Lung (tissue), 12 donors: ENCODE data around the gene FARP1. TPM values are rescaled to one million over a fixed set of nuclear protein-coding genes. Genes with fewer than 3 reads are reported as not detected.
"Not testable (repeated sequence)": the region's sequence is repeated elsewhere in the genome, so short reads cannot be mapped to it uniquely, and the experiment has no call there.

Experiments
- ATAC-seq: fragments of 200-7000 bp; cut with Tn5 transposase; one replicate; pipeline ENCODE4 v1.9.1; 2020; ENCODE audit warnings: moderate number of reproducible peaks; ENCODE audit not compliant: insufficient read depth, low FRiP score
- DNase-seq, 3 donors: peaks; one replicate each; pipeline ENCODE4 v3.0.0-alpha.2; 2013 to 2017
- H3K27ac ChIP-seq, 2 donors: one replicate each; pipeline ENCODE4 v1.5.1; 2013; ENCODE audit warnings: mild to moderate bottlenecking in 2 of 2, moderate library complexity in 2 of 2, control low read depth in 1 of 2, inconsistent platforms in 1 of 2, low read depth in 1 of 2, low read length in 1 of 2
- H3K27me3 ChIP-seq, 3 donors: one replicate each; pipeline ENCODE4 v1.5.1; 2013; ENCODE audit warnings: low read length in 2 of 3; ENCODE audit not compliant: control insufficient read depth in 3 of 3, insufficient read depth in 3 of 3
- H3K36me3 ChIP-seq, 4 donors: one replicate each; pipeline ENCODE4 v1.5.1; 2013; ENCODE audit warnings: low read length in 4 of 4, mild to moderate bottlenecking in 1 of 4, moderate library complexity in 1 of 4; ENCODE audit not compliant: control insufficient read depth in 4 of 4, insufficient read depth in 4 of 4
- H3K4me1 ChIP-seq, 5 donors: one replicate each; pipeline ENCODE4 v1.5.1; 2013; ENCODE audit warnings: low read length in 5 of 5, mild to moderate bottlenecking in 2 of 5, moderate library complexity in 1 of 5; ENCODE audit not compliant: control insufficient read depth in 5 of 5, insufficient read depth in 5 of 5
- H3K4me3 ChIP-seq: one replicate; pipeline ENCODE4 v1.5.1; 2013; ENCODE audit warnings: mild to moderate bottlenecking, control low read depth, moderate library complexity
- H3K9ac ChIP-seq, 2 donors: one replicate each; pipeline ENCODE4 v1.5.1; 2013; ENCODE audit warnings: low read length in 2 of 2, control low read depth in 1 of 2; ENCODE audit not compliant: insufficient read depth in 1 of 2
- H3K9me3 ChIP-seq, 4 donors: one replicate each; pipeline ENCODE4 v1.5.1; 2013; ENCODE audit warnings: low read length in 3 of 4, mild to moderate bottlenecking in 1 of 4, moderate library complexity in 1 of 4; ENCODE audit not compliant: control insufficient read depth in 4 of 4, insufficient read depth in 3 of 4
- WGBS, 2 donors: extraction: QIAGEN DNeasy Blood & Tissue Kit; methylation state at CpG; one replicate each; pipeline ENCODE4 v1.1.7; 2013; 5-methylcytosine and 5-hydroxymethylcytosine counted together
- polyA plus RNA-seq, 2 donors: library from polyadenylated mRNA; stranded (reverse); fragments of 200-250 nt; gene quantifications; one replicate each; pipeline ENCODE4 v1.2.1, GENCODE V29; 2013
- total RNA-seq, 2 donors: library from RNA; depleted of rRNA in 1 of 2; stranded (reverse); fragments of >200 nt in 1 of 2; gene quantifications; one replicate each; pipeline ENCODE4 v1.2.1, GENCODE V29; 2014 to 2021
- TF ChIP-seq, protein P1 (sequence below): IDR thresholded peaks from 2 replicates; pipeline ENCODE4 v1.5.1; 2012; ENCODE audit warnings: mild to moderate bottlenecking; ENCODE audit errors: control extremely low read depth, extremely low read depth
- donor health status: control.
- donor health status: control.
- donor health status: Bipolar disorder and iron deficiency.
- donor health status: healthy.
- donor health status: DM: yes; HTN: yes; CAD: no.

The FARP1 gene
- total and polyA plus RNA-seq, 4 donors = 20.8 to 102 (median 54.4) TPM

DNA sequence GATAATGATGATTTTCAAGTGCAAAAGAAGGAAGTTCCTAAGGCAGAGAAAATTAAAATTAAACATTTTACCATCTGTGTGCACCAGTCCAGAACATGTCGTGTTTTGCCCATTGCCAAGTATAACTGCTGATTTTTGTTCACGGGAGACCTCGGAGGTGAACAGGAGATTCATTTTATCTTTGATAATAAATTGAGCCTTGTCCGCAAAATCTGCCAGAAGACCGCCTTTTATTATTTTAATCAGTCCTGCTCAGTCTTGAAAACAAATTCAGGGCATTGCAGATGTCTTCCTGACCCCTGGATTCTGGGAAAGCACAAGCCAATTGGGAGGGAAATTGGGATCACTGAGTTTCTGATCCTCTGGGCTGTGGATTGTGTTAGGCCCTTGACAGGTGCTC is 268.1 kb downstream of the FARP1 start:
- Histone ChIP-seq H3K4me1 (peaks cover 0 to 15% (median 6%) of the 10 kb centered on the region in 5 donors), H3K9me3 (no peaks in the 10 kb centered on the region), H3K4me3 (no peak overlapping the region), H3K9ac (no peak overlapping the region), H3K27ac (peak overlapping the region in 1 of 2 donors; percentile 70), H3K27me3 (no peaks in the 10 kb centered on the region), H3K36me3 (peaks cover 2 to 27% (median 11%) of the 10 kb centered on the region in 4 donors)
- ATAC-seq (no peak), DNase-seq (no peak)
- TF ChIP-seq, protein P1, sequence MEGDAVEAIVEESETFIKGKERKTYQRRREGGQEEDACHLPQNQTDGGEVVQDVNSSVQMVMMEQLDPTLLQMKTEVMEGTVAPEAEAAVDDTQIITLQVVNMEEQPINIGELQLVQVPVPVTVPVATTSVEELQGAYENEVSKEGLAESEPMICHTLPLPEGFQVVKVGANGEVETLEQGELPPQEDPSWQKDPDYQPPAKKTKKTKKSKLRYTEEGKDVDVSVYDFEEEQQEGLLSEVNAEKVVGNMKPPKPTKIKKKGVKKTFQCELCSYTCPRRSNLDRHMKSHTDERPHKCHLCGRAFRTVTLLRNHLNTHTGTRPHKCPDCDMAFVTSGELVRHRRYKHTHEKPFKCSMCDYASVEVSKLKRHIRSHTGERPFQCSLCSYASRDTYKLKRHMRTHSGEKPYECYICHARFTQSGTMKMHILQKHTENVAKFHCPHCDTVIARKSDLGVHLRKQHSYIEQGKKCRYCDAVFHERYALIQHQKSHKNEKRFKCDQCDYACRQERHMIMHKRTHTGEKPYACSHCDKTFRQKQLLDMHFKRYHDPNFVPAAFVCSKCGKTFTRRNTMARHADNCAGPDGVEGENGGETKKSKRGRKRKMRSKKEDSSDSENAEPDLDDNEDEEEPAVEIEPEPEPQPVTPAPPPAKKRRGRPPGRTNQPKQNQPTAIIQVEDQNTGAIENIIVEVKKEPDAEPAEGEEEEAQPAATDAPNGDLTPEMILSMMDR = no peak
- 91 to 96% methylated on average over 5 of the region's 5 CpGs for WGBS, 2 donors

DNA sequence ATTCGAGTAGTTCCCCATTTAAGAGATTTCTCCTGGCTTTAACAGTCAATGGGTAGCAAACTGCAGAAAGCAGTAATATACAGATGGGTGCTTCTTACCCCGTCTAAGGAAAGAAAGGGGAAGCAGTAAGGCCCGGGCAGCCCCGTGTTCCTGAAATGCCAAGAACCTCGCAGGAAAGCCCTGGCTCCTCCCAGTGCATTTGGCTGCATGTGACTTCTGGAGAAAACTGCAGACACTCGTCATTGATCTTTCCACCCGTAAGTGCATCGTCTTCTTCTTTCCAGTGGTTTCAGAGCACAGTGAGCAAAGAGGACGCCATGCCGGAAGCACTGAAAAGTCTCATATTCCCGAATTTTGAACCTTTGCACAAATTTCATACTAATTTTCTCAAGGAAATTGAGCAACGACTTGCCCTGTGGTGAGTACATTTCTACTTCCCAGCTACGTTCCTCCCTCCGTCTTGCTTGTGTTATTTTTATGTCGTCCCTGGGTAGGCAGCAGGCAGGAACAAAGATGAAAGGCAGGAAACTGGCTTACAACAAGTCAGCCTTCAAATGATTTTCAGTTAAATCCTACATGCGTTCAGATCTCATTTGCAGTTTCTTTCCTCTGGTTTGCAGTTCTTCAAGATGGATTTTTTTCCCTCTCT is 268.8 kb downstream of the FARP1 start:
- 16 to 43% methylated on average over 16 of the region's 16 CpGs for WGBS, 2 donors
- Histone ChIP-seq H3K4me1 (peaks cover 0 to 15% (median 6%) of the 10 kb centered on the region in 5 donors), H3K9me3 (no peaks in the 10 kb centered on the region), H3K4me3 (no peak overlapping the region), H3K9ac (no peak overlapping the region), H3K27ac (peak overlapping the region in 1 of 2 donors; percentile 60), H3K36me3 (peaks cover 2 to 33% (median 13%) of the 10 kb centered on the region in 4 donors), H3K27me3 (no peaks in the 10 kb centered on the region)
- ATAC-seq (no peak), DNase-seq (no peak)
- TF ChIP-seq, protein P1 = no peak

DNA sequence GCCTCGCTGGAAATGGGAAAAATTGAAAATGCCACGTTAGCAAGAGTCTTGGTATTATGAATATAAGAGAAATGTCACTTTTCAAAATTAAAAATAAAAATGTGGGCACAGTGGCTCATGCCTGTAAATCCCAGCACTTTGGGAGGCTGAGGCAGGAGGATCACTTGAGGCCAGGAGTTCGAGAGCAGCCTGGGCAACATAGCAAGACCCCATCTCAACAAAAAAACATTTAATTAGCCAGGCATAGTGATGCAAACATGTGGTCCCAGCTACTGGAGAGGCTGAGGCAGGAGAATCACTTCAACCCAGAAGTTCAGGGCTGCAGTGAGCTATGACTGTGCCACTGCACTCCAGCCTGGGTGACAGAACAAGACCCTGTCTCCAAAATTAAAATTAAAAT is 270.4 kb downstream of the FARP1 start:
- H3K27ac ChIP-seq, H3K9ac ChIP-seq, H3K4me3 ChIP-seq, DNase-seq, H3K27me3 ChIP-seq, ATAC-seq, H3K9me3 ChIP-seq: not testable (repeated sequence)
- 96 to 97% methylated on average over 3 of the region's 3 CpGs for WGBS, 2 donors
- Histone ChIP-seq H3K4me1 (peaks cover 0 to 15% (median 6%) of the 10 kb centered on the region in 5 donors), H3K36me3 (peaks cover 2 to 37% (median 14%) of the 10 kb centered on the region in 4 donors)

DNA sequence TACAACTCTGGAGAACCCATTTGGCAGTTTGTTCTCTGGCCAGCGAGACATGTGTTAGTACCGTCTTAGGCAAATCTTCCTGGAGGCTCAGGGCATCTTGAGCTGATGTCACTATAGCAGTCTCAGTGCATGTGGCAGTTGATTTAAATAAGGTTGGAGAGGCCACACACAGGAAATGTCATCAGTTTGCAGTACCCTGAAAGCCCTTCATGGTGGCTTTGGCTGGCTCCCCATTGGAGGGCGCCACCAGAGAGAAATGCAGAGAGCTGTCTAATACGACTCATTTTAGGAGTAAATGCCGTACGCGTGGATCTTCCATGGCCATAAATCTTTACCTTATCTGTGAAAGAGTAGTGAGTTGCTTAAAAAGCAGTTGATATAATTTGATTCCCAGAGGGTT is 270.9 kb downstream of the FARP1 start:
- TF ChIP-seq, protein P1 = no peak
- no peak overlapping the region for H3K4me3 ChIP-seq
- H3K27me3 ChIP-seq = no peaks in the 10 kb centered on the region
- WGBS, 2 donors = 85 to 96% methylated on average over 7 of the region's 7 CpGs
- no peaks in the 10 kb centered on the region for H3K9me3 ChIP-seq
- ATAC-seq (no peak), DNase-seq (no peak)
- H3K9ac ChIP-seq = no peak overlapping the region
- H3K27ac ChIP-seq = no peak overlapping the region
- H3K36me3 ChIP-seq = peaks cover 2 to 42% (median 14%) of the 10 kb centered on the region in 4 donors
- H3K4me1 ChIP-seq = peaks cover 0 to 15% (median 6%) of the 10 kb centered on the region in 5 donors
